GM19240 (cell line): Measurements from ENCODE around the gene AMFR.
"Not testable (repeated sequence)": the region's sequence is repeated elsewhere in the genome, so short reads cannot be mapped to it uniquely, and the experiment has no call there.

Source experiments
- DNase-seq: peaks from one replicate; pipeline ENCODE4 v3.0.0; 2011; ENCODE audit warnings: low spot score; ENCODE audit not compliant: insufficient read length

Gene AMFR

GRCh38 chr16:56424404-56424764, 961 bp downstream of the AMFR start:
- no peak for DNase-seq

DNA sequence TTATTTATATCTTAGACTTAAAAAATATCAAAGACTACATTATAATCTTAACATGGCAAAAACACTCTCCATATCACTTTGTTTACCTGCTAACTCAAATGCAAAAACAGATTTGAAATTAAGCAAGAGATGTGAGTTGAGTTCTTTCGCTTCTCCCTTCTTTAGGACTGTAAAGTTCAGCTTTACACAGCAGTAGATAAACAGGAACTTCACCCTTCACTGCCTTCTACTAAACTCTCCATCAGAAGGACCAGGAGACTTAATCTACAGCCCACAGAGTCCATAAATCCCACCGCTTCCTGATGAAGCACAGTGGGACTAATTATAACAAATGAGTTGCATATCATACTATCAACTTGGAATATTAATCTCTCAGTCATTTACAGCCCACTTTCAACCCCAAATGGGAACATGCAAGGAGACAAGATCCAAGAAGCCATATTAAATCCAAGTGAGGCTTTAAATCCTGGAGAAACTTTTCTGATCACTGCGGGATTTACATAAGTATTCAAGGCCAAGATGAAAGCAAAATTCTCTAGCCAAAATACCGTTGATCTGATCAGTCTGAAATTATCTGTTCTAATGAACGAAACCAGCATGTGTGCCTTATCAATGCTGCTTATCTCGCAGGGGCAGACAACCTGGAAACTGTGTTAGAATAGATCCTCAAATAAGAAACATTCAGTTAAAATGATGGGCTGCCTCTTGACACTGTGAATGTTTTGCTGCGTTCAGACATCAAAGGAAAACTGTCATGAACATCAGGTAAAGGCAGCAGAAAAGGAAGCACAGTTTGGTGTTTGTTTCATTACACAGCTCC, 1.6 kb downstream of the AMFR start:
- no peak for DNase-seq

- DNase-seq, result no peak
These were observed 2.4 kb downstream of the AMFR start for GRCh38 chr16:56422896-56423441.

GRCh38 chr16:56421976-56422669, 3.2 kb downstream of the AMFR start:
- DNase-seq, result no peak

DNA sequence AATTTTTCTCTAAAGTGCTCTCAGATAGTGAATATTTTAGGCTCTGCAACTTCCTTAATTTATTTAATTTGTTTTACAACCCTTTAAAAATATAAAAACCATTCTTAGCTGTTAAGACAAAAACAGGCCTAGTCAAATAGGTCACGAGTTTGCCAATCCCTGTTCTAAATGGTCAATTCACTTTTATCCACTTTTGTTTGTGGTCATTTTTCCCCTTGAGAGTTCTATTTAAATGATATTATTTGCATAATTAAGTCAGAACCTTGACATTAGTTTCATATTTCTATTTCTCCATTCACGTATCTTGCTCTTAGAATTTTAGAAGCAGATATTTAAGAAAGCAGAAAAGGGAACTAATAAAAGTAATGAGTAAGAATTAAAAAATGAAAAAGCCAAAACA, 4.0 kb downstream of the AMFR start:
- DNase-seq, result no peak

DNA sequence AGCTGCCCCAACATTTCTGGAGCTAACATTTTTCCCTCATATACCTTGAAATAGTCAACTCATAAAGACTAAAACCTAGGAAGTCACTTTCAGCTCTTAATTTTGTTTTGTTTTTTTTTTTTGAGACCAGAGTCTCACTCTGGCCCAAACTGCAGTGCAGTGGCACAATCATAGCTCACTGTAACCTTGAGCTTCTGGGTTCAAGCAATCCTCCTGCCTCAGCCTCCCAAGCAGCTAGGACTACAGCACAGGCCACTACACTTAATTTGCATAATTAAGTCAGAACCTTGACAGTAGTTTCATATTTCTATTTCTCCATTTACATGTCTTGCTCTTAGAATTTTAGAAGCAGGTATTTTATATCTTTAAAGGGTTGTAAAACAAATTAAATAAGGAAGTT, 4.7 kb downstream of the AMFR start:
- DNase-seq, result no peak

DNA sequence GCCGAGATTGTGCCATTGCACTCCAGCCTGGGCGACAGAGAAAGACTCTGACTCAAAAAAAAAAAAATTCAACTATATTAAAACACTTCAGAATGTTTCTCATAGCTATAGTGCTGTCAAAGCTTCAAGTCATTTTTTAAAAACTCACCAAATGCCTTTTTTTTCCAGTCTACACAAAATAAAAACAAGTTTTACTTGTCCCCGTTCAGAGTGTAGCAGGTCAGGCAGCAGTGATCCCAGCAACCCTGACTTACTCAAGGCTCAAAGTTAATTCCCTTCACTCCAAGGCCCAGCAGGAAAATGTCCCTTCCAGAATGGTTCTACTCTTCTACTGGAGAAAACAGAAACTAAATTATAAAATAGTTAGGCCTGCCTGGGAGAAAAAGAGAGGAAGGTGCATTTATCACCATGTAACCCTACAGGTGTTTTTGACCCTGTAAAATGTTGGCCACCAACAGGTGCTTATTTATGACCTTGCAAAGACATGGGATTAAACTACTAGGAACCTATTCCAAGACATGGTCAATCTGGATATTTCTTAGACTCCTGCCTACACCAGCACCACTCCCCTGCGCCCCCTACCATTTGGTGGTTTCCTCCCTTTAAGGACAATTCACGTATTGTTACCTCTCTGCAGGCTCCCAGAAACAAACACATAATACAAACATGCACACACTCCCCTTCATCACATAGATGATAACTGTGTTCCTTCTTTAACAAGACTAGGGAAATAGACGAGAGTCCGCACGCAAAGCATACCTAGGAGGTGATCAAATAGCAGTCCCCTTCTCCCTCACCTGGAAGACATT, 5.4 kb downstream of the AMFR start:
- no peak for DNase-seq

GRCh38 chr16:56417138-56417537, 8.2 kb downstream of the AMFR start:
- no peak for DNase-seq

GRCh38 chr16:56415875-56416274, 9.5 kb downstream of the AMFR start:
- DNase-seq, result no peak

DNA sequence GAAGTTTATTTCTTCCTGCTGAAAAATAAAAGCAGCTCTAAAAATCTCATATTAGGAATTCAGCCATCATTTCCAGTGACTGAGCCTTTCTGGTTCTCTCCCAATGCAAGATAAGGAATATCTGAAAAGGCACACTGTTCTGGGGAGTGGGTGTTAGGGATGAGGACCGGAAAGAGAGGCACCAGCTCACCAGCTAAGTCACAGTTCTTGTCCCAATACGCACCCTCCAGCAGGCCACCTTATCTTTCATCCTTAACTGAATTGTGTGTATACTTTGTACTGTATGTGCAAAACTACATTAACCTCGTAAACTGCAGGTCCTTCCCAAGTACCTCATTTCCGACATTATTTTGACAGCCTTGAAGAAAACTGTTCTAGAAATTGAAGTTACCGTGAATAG, 11.0 kb downstream of the AMFR start:
- no peak for DNase-seq

GRCh38 chr16:56413381-56413780, 12.0 kb downstream of the AMFR start:
- DNase-seq, result no peak

DNA sequence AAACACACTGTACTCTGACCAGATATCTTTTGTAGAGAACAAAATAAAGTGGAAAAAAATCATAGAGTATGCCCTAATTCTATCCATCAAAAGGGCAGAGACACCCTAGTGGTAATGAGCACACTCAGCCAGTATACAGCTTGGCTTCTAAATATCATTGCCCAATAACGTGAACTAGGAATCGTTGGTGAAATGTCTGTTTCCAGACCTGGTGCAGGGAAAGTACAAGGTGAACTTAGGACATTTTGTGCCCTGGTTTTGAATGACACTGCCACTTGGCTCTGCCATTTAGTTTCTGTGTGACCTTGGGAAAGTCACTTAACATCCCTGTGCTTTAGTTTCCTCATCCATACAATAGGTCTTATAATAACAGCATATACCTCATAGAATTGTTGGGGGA, 13.7 kb downstream of the AMFR start:
- DNase-seq, result no peak

- DNase-seq, result no peak
These were observed 14.2 kb downstream of the AMFR start for GRCh38 chr16:56411123-56411522.

GRCh38 chr16:56409195-56409594, 16.1 kb downstream of the AMFR start:
- no peak for DNase-seq

- DNase-seq, result no peak
These were observed 16.8 kb downstream of the AMFR start for GRCh38 chr16:56408379-56409098.

DNA sequence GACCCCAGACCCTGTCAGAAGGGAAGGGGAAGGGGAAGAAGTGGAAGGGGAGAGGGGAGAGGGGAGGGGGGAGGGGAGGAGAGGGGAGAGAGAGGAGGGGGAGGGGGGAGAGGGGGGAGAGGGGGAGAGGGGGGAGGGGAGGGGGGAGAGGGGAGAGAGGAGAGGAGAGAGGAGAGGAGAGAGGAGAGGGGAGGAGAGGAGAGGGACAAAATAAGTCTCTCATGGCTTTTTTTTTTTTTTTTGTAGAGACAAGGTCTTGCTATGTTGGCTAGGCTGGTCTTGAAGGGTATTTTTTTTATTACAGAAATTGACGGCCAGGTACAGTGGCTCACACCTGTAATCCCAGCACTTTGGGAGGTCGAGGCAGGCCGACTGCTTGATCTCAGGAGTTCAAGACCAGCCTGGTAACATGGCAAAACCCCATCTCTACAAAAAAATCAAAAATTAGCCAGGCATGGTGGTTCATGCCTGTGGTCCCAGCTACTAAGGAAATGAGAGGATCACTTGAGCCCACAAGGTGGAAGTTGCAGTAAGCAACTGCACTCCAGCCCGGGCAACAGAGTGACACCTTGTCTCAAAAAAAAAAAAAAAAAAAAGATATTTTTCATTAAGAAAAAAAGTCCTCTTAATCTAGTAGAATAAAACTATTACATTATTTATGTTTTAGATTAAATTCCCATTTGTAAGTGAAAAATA, 19.2 kb downstream of the AMFR start:
- DNase-seq, result no peak

DNA sequence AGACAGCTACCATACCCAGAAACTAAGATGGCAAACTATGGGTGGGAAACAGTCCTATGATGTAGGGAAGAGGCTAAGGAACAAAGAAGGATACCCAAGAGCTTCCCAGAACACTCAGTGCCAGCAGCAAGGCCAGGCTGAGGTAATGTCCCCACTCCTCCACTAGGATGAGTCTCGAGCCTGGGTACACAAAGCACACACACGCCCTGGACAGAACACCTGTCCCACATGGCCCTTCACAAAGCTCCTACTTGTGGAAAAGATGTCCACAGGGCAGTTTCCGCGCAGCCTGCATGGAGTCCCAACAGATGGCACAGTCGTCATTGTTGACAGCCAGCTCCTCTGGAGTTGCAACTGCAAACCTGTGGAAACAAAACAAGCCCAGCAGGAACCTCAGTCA, 23.9 kb downstream of the AMFR start:
- DNase-seq, result no peak

DNA sequence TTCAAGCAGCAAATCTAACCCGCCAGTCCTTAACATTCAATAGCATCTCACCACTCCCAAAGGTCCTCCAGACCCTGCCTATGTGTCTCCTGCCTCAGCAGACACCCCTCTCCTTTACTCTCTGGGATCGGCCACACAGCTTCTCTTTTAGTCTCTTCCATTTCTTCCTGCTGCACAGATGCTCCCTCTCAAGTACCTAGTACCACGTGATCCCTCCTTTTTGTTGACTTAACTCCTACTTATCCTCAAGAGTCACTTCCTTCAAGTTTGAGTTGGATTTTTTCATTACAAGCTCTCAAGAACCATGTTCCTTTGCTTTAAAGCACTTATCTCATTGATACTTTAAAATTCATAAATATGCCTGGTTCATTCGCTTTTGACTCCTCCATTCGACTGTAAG, 24.9 kb downstream of the AMFR start:
- no peak for DNase-seq

DNA sequence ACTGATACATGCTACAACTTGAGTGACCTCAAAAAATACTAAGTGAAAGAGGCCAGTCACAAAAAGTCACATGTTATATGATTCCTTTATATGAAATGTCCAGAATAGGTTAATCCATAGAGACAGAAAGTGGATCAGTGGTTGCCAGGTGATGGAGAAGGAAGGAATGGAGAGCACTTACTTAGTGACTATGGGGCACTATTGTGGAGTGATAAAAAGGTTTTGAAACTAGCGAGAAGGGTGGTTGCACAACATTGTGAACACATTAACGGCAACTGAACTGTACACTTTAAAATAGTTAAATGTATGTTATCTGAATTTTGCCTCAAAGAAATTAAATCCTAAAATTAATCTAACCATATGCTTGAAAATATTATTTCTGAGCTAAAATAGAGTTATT, 25.9 kb downstream of the AMFR start:
- no peak for DNase-seq

GRCh38 chr16:56399047-56399446, 26.3 kb downstream of the AMFR start:
- DNase-seq, result no peak

DNA sequence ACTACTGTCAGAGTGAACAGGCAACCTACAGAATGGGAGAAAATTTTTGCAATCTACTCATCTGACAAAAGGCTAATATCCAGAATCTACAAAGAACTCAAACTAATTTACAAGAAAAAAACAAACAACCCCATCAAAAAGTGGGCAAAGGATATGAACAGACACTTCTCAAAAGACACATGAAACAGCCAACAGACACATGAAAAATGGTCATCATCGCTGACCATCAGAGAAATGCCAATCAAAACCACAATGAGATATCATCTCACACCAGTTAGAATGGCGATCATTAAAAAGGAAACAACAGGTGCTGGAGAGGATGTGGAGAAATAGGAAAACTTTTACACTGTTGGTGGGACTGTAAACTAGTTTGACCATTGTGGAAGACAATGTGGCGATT, 28.6 kb downstream of the AMFR start:
- not testable (repeated sequence) for DNase-seq
